ENCODE measurements around the gene TCF12.

TCF12 gene

GRCh38 chr15:57053470-57053869 is 135.0 kb downstream of the TCF12 start:
- DNase-seq (ENCODE audit: low read depth in 2 of 2): no peak

- DNase-seq (ENCODE audit: low read depth in 2 of 2): no peak
These were observed 135.8 kb downstream of the TCF12 start for GRCh38 chr15:57054204-57054750.

GRCh38 chr15:57056357-57056756 is 137.9 kb downstream of the TCF12 start:
- DNase-seq (ENCODE audit: low read depth in 2 of 2): no peak

GRCh38 chr15:57057134-57057930 is 138.9 kb downstream of the TCF12 start:
- no peak for DNase-seq (ENCODE audit: low read depth in 2 of 2)

- no peak for DNase-seq (ENCODE audit: low read depth in 2 of 2)
These were observed 140.7 kb downstream of the TCF12 start for GRCh38 chr15:57059026-57059660.

- no peak for DNase-seq (ENCODE audit: low read depth in 2 of 2)
These were observed 142.4 kb downstream of the TCF12 start for GRCh38 chr15:57060799-57061198.

GRCh38 chr15:57061281-57061680 is 142.8 kb downstream of the TCF12 start:
- no peak for DNase-seq (ENCODE audit: low read depth in 2 of 2)

- no peak for DNase-seq (ENCODE audit: low read depth in 2 of 2)
These were observed 143.3 kb downstream of the TCF12 start for GRCh38 chr15:57061696-57062095.

- no peak for DNase-seq (ENCODE audit: low read depth in 2 of 2)
These were observed 145.6 kb downstream of the TCF12 start for GRCh38 chr15:57064033-57064432.

GRCh38 chr15:57069423-57069822 is 151.0 kb downstream of the TCF12 start:
- no peak for DNase-seq (ENCODE audit: low read depth in 2 of 2)

- no peak for DNase-seq (ENCODE audit: low read depth in 2 of 2)
These were observed 152.2 kb downstream of the TCF12 start for GRCh38 chr15:57070674-57071073.

- no peak for DNase-seq (ENCODE audit: low read depth in 2 of 2)
These were observed 161.0 kb downstream of the TCF12 start for GRCh38 chr15:57079446-57079845.

- DNase-seq (ENCODE audit: low read depth in 2 of 2): no peak
These were observed 161.6 kb downstream of the TCF12 start for GRCh38 chr15:57079931-57080620.

GRCh38 chr15:57082054-57082728 is 163.7 kb downstream of the TCF12 start:
- no peak for DNase-seq (ENCODE audit: low read depth in 2 of 2)

- no peak for DNase-seq (ENCODE audit: low read depth in 2 of 2)
These were observed 165.7 kb downstream of the TCF12 start for GRCh38 chr15:57084192-57084591.

- no peak for DNase-seq (ENCODE audit: low read depth in 2 of 2)
These were observed 166.8 kb downstream of the TCF12 start for GRCh38 chr15:57085267-57085666.

- no peak for DNase-seq (ENCODE audit: low read depth in 2 of 2)
These were observed 168.5 kb downstream of the TCF12 start for GRCh38 chr15:57086857-57087427.

- DNase-seq (ENCODE audit: low read depth in 2 of 2): no peak
These were observed 171.5 kb downstream of the TCF12 start for GRCh38 chr15:57089815-57090495.

- DNase-seq (ENCODE audit: low read depth in 2 of 2): no peak
These were observed 172.0 kb downstream of the TCF12 start for GRCh38 chr15:57090496-57090859.

- DNase-seq (ENCODE audit: low read depth in 2 of 2): no peak
These were observed 173.2 kb downstream of the TCF12 start for GRCh38 chr15:57091636-57092035.

- DNase-seq (ENCODE audit: low read depth in 2 of 2): no peak
These were observed 173.8 kb downstream of the TCF12 start for GRCh38 chr15:57092252-57092651.

Measured in stimulated activated CD8-positive, alpha-beta memory T cell treated with anti-CD3 and anti-CD28 coated beads, Interleukin-15, amount 100 ng/mL, for 48 hours (primary cell).